ENCODE measurements around the gene HPN.
A peak's percentile ranks its signal among the peaks of the same experiment; 100 is the strongest.
"Not testable (repeated sequence)": the region's sequence is repeated elsewhere in the genome, so short reads cannot be mapped to it uniquely, and the experiment has no call there.

HPN gene

DNA sequence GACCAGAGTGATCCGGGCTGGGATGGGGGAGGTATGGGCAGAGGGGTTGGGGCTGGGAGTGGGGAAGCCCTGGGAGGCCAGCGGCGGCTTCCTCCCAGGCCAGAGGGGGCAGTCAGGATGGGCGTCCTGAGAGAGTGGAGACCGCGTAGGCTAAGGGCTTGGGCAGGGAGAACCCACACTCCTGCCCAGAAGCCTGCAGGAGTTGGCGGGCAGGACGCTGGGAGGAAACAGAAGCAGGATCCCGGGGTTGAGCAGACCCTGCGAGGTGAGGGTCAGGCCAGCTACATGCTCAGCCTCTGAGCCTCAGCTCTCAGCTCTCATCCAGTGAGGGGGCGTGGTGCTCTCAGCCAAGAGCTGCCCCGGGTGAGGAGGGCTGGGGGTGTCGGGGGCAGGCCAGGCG lies 19.1 kb upstream of the HPN start:
- no peaks in the 10 kb centered on the region for H3K4me1 ChIP-seq (ENCODE audit: control insufficient read depth, insufficient read depth, low read length)
- no peaks in the 10 kb centered on the region for H3K9me3 ChIP-seq (ENCODE audit: control insufficient read depth, low read length)
- H3K4me3 ChIP-seq (ENCODE audit: low read length), result no peak overlapping the region
- no peak overlapping the region for H3K9ac ChIP-seq (ENCODE audit: low read length)
- peaks cover 6% of the 10 kb centered on the region for H3K36me3 ChIP-seq (ENCODE audit: control insufficient read depth, insufficient read depth, low read length)
- no peaks in the 10 kb centered on the region for H3K27me3 ChIP-seq (ENCODE audit: control insufficient read depth, insufficient read depth, low read length)

DNA sequence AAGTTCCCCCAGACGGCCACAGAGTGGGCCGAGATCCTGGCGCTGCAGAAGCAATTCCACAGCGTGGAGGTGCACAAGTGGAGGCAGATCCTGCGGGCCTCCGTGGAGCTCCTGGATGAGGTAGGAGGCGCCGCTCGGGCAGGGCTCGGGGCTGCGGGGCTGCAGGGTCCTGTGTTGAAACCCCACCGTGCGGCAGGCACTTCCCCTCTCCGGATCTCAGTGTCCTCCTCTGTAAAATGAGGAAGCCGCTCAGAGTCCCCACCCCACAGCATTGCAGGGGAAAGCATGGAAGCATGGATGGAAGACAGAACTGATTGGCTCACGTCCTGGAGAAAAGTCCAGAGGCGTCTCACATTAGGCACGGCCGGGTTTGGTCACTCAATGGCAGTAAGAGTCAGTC lies 18.1 kb upstream of the HPN start:
- no peak overlapping the region for H3K9ac ChIP-seq (ENCODE audit: low read length)
- no peaks in the 10 kb centered on the region for H3K27me3 ChIP-seq (ENCODE audit: control insufficient read depth, insufficient read depth, low read length)
- H3K4me1 ChIP-seq (ENCODE audit: control insufficient read depth, insufficient read depth, low read length), result no peaks in the 10 kb centered on the region
- no peaks in the 10 kb centered on the region for H3K9me3 ChIP-seq (ENCODE audit: control insufficient read depth, low read length)
- peaks cover 6% of the 10 kb centered on the region for H3K36me3 ChIP-seq (ENCODE audit: control insufficient read depth, insufficient read depth, low read length)
- no peak overlapping the region for H3K4me3 ChIP-seq (ENCODE audit: low read length)

DNA sequence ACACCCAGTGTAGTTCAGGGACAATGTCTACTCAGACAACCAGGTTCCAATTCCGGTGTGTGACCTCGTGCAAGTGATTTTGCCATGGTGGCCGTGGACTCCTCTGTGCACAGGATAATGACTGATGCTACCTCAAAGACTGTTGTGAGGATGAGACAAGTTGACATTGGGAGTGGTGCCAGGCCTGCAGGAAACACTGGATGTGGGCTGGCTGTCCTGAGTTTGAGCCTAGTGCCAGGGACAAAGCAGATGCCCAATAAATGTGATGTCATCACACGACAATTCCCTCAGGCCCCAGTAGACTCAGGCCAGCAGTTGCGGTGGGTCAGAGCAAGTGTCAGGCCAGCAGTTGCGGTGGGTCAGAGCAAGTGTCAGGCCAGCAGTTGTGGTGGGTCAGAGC lies 17.4 kb upstream of the HPN start:
- Histone ChIP-seq H3K4me3 (ENCODE audit: low read length) (no peak overlapping the region), H3K27me3 (ENCODE audit: control insufficient read depth, insufficient read depth, low read length) (no peaks in the 10 kb centered on the region), H3K9ac (ENCODE audit: low read length) (no peak overlapping the region), H3K36me3 (ENCODE audit: control insufficient read depth, insufficient read depth, low read length) (peaks cover 6% of the 10 kb centered on the region), H3K4me1 (ENCODE audit: control insufficient read depth, insufficient read depth, low read length) (no peaks in the 10 kb centered on the region), H3K9me3 (ENCODE audit: control insufficient read depth, low read length) (no peaks in the 10 kb centered on the region)

DNA sequence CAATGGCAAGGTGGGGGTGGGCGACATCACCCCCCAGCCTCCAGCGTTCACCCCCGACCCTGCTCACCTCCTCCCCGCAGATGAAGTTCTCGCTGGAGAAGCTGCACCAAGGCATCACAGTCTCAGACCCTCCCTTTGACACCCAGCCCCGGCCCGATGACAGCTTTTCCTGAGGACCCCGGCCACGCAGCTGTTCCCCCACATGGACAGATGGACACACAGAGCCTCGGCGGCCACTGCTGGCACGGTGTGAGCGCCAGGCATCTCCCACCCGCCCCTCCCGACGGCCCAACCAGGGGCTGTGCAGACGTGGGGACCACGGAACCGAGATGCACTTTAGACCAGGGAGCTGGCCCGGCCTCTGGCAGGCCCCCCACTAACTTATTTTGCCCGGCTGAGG lies 15.6 kb upstream of the HPN start:
- Histone ChIP-seq H3K4me1 (ENCODE audit: control insufficient read depth, insufficient read depth, low read length) (peaks cover 6% of the 10 kb centered on the region), H3K4me3 (ENCODE audit: low read length) (no peak overlapping the region), H3K9me3 (ENCODE audit: control insufficient read depth, low read length) (no peaks in the 10 kb centered on the region), H3K27me3 (ENCODE audit: control insufficient read depth, insufficient read depth, low read length) (peaks cover 4% of the 10 kb centered on the region), H3K36me3 (ENCODE audit: control insufficient read depth, insufficient read depth, low read length) (no peaks in the 10 kb centered on the region), H3K9ac (ENCODE audit: low read length) (no peak overlapping the region)

DNA sequence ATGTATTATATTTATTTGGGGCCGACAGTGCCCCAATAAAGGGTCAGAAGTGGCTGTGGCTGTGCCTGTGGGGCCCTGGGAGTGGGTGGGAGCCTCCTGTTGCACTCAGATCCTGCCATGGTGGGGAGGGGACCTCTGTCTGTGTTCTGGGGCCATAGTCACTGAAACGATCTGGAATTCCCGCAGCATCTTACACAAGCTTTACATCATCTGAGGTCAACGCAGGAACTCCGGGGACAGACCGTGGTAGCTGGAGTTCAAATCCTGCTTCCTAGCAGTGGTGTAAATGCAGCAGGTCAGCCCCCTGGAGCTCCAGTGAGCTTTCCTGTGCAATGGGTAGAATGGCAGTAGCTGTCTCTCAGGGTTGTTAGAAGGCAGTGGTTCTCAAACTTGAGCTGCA lies 15.1 kb upstream of the HPN start:
- H3K36me3 ChIP-seq (ENCODE audit: control insufficient read depth, insufficient read depth, low read length), result no peaks in the 10 kb centered on the region
- no peak overlapping the region for H3K9ac ChIP-seq (ENCODE audit: low read length)
- peaks cover 6% of the 10 kb centered on the region for H3K4me1 ChIP-seq (ENCODE audit: control insufficient read depth, insufficient read depth, low read length)
- H3K27me3 ChIP-seq (ENCODE audit: control insufficient read depth, insufficient read depth, low read length), result peaks cover 9% of the 10 kb centered on the region
- no peaks in the 10 kb centered on the region for H3K9me3 ChIP-seq (ENCODE audit: control insufficient read depth, low read length)
- no peak overlapping the region for H3K4me3 ChIP-seq (ENCODE audit: low read length)

DNA sequence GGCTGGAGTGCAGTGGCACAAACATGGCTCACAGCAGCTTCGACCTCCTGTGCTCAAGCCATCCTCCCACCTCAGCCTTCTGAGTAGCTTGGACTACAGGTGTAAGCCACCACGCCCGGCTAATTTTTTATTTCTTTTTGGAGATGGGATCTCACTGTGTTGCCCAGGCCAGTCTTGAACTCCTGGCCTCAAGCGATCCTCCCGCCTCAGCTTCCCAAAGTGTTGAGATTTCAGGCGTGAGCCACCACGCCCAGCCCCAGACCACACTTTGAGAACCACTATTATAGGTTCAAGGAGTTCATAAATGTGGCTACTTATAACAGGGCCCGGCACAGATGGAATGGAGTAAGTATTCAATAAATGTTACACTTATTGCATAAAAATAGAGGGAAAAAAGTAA lies 14.5 kb upstream of the HPN start:
- Histone ChIP-seq H3K36me3 (ENCODE audit: control insufficient read depth, insufficient read depth, low read length) (no peaks in the 10 kb centered on the region), H3K9ac (ENCODE audit: low read length) (no peak overlapping the region), H3K4me3 (ENCODE audit: low read length) (no peak overlapping the region), H3K9me3 (ENCODE audit: control insufficient read depth, low read length) (no peaks in the 10 kb centered on the region), H3K4me1 (ENCODE audit: control insufficient read depth, insufficient read depth, low read length) (peaks cover 6% of the 10 kb centered on the region), H3K27me3 (ENCODE audit: control insufficient read depth, insufficient read depth, low read length) (peaks cover 15% of the 10 kb centered on the region)

DNA sequence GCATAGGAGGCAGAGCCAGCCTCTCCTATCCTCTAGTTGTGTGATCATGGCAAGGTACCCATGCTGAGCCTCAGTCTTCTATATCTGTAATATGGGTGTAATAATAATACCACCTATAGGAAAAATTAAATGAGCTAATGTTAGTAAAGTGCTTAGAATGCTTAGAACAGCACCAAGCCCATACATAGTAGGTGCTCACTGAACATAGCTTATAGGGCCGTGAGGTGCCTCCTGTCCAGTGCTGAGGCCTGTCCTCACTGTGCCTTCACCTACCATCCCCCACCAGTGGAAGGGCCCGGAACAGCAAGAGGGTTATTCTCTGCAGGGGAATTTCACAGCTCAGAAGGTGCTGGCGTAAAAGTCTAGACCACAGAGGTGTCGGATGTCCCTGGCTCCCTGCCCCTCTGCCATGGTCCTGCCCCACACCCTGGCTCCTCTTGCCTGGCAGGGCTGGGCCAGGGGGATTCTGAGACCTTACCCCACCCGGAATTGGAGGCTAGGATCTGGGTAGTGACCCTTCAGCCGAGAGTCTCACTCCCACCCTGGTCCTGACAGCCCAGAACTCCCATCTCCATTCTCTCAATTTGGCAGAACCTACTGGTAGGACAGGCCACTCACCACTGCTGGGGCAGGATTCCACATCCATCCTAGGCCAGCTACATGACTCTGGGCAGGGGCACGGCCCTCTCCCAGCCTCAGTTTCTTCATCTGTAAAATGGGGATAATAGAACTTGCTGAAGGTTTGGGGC lies 13.5 kb upstream of the HPN start:
- no peaks in the 10 kb centered on the region for H3K9me3 ChIP-seq (ENCODE audit: control insufficient read depth, low read length)
- H3K4me1 ChIP-seq (ENCODE audit: control insufficient read depth, insufficient read depth, low read length), result peaks cover 6% of the 10 kb centered on the region
- no peak overlapping the region for H3K4me3 ChIP-seq (ENCODE audit: low read length)
- H3K27me3 ChIP-seq (ENCODE audit: control insufficient read depth, insufficient read depth, low read length), result peaks cover 21% of the 10 kb centered on the region
- H3K36me3 ChIP-seq (ENCODE audit: control insufficient read depth, insufficient read depth, low read length), result no peaks in the 10 kb centered on the region
- H3K9ac ChIP-seq (ENCODE audit: low read length), result no peak overlapping the region

DNA sequence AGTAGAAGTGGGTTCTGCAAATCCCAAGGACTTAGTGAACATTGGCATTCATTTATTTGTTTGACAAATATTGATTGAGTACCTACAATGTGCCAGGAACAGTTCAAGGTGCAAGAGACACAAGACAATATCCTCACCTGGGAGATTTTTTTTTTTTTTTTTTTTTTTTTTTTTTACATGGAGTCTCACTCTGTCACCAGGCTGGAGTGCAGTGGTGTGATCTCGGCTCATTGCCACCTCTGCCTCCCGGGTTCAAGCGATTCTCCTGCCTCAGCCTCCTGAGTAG lies 13.0 kb upstream of the HPN start:
- H3K9me3 ChIP-seq (ENCODE audit: control insufficient read depth, low read length); H3K36me3 ChIP-seq (ENCODE audit: control insufficient read depth, insufficient read depth, low read length); H3K4me1 ChIP-seq (ENCODE audit: control insufficient read depth, insufficient read depth, low read length); H3K4me3 ChIP-seq (ENCODE audit: low read length); H3K9ac ChIP-seq (ENCODE audit: low read length): not testable (repeated sequence)
- peaks cover 21% of the 10 kb centered on the region for H3K27me3 ChIP-seq (ENCODE audit: control insufficient read depth, insufficient read depth, low read length)

DNA sequence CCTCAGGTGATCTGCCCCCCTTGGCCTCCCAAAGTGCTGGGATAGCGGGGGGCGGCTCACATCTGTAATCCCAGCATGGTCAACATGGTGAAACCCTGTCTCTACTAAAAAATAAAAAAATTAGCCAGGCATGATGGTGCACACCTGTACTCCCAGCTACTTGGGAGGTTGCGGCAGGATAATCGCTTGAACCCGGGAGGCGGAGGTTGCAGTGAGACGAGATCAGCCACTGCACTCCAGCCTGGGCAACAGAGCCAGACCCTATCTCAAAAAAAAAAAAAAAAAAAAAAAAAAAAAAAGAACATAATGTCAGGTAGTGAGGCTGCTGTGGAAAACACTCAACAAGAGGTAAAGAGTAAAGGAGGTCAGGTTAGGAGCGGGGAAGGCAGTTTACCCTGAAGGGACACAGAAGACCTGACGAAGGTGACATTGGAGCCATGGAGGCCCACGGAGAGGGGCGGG lies 12.2 kb upstream of the HPN start:
- not testable (repeated sequence) for H3K9ac ChIP-seq (ENCODE audit: low read length); H3K36me3 ChIP-seq (ENCODE audit: control insufficient read depth, insufficient read depth, low read length); H3K4me3 ChIP-seq (ENCODE audit: low read length); H3K4me1 ChIP-seq (ENCODE audit: control insufficient read depth, insufficient read depth, low read length); H3K9me3 ChIP-seq (ENCODE audit: control insufficient read depth, low read length)
- H3K27me3 ChIP-seq (ENCODE audit: control insufficient read depth, insufficient read depth, low read length), result peaks cover 21% of the 10 kb centered on the region

DNA sequence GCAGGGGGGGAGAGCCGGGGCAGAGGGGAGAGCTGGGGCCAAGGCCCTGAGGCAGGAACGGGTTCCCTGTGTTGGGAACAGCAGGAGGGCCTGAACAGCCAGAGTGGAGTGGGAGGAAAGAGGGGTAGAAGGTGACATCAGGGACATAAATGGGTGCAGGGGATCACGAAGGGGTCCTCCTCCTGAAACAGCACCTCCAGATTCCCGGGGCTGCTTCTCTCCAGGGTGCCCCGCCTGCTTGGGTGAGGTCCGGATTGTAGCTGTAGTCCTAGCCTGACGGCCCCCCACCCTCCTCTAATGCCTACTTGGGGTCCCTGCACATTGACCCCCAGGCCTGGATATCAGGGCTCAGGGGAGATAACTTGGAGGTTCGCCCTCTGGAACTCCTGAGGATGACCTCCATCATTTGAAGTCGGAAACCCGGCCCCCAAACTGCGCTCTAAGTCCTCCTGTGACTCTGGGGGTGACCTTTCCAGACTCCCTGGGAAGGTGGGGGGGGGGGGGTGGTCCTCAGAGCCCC lies 11.7 kb upstream of the HPN start:
- Histone ChIP-seq H3K9ac (ENCODE audit: low read length) (peak overlapping the region; percentile 39), H3K36me3 (ENCODE audit: control insufficient read depth, insufficient read depth, low read length) (no peaks in the 10 kb centered on the region), H3K4me3 (ENCODE audit: low read length) (no peak overlapping the region), H3K9me3 (ENCODE audit: control insufficient read depth, low read length) (no peaks in the 10 kb centered on the region), H3K4me1 (ENCODE audit: control insufficient read depth, insufficient read depth, low read length) (peaks cover 6% of the 10 kb centered on the region), H3K27me3 (ENCODE audit: control insufficient read depth, insufficient read depth, low read length) (peaks cover 21% of the 10 kb centered on the region)

DNA sequence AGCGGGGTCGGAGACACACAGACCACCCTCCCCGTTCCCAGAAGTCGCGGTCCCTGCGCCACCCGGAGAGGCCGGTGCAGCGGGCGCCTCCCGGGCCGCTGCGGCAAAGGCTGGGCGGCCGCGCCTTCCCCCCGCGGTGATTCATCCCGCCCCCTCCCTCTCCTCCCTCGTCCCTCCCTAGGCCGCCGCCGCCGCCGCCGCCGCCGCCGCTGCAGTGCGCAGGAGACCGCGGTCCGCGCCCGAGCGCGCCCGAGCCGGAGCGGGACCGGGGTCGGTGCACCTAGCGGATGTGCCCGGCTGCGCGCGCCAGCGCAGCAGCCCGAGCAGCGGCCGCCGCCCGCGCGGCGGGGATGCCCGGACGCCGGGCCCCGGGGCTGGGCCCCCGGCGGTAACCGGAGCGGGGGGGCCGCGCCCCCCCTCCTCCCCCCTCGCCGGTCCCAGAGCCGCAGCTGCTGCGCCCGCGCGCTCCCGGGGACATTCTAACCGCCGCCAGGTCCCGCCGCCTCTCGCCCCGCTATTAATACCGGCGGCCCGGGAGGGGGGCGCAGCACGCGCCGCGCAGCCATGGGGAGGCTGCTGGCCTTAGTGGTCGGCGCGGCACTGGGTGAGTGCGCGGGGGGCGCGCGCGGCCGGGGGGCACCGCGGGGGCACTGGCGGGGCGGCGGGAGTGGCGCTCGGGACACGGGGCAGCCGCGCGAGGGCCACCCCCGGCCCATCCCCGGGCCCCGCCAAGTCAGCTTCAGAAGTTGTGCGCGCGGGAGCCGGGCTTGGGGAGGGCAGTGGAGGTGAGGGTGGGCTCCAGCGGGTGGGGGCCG lies 11.1 kb upstream of the HPN start, which contains the start of gene SCN1B:
SCN1B (plus strand) TSS at position 214 of the 815 bp plus-strand sequence; CDS start at position 565, 351 bp downstream.
- peaks cover 21% of the 10 kb centered on the region for H3K27me3 ChIP-seq (ENCODE audit: control insufficient read depth, insufficient read depth, low read length)
- no peaks in the 10 kb centered on the region for H3K36me3 ChIP-seq (ENCODE audit: control insufficient read depth, insufficient read depth, low read length)
- H3K4me3 ChIP-seq (ENCODE audit: low read length), result no peak within 1 kb of the TSS
- H3K9ac ChIP-seq (ENCODE audit: low read length), result peak within 1 kb of the TSS; percentile 39
- H3K4me1 ChIP-seq (ENCODE audit: control insufficient read depth, insufficient read depth, low read length), result peaks cover 6% of the 10 kb centered on the region
- no peaks in the 10 kb centered on the region for H3K9me3 ChIP-seq (ENCODE audit: control insufficient read depth, low read length)

DNA sequence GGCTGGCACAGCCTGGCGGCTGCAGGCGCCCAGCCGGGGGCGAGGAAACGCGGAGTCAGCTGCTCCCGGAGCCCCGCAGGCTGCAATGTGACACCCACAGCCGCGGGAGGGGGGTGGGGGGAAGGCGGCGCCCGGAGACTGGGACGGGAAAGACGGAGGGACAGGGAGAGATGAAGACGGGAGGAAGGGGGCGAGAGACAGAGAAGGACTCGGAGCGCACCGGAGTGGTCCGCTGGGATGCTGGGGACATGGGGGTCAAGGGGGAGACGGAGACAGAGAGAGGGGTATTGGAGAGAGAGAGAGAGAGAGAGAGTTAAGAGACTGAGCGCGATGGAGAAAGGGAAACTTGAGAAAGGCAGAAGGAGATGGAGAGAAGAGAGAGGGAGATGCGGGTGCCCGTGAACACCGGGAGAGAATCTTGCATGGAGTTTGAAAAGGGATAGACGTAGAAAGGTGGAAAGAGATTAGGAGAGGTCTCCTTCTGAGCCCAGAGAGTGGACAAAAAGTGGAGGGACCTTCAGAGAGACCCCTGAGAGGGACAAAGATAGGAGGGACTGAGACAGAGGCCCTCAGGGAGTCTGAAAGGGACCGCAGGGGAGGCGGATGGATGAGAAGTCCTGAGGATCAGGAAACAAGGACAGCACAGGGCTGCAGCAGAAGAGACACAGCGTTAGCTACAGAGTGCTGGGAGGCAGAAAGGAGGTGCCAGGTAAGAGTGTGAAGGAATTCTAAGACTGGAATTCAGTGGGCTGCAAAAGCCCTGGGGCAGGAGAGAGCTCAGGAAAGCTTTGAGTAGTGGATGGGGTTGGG lies 10.2 kb upstream of the HPN start:
- no peak overlapping the region for H3K9ac ChIP-seq (ENCODE audit: low read length)
- peaks cover 6% of the 10 kb centered on the region for H3K4me1 ChIP-seq (ENCODE audit: control insufficient read depth, insufficient read depth, low read length)
- no peaks in the 10 kb centered on the region for H3K36me3 ChIP-seq (ENCODE audit: control insufficient read depth, insufficient read depth, low read length)

More for the DNA sequence above, 10.2 kb upstream of the HPN start:
- Histone ChIP-seq H3K9me3 (ENCODE audit: control insufficient read depth, low read length) (no peaks in the 10 kb centered on the region), H3K27me3 (ENCODE audit: control insufficient read depth, insufficient read depth, low read length) (peaks cover 21% of the 10 kb centered on the region), H3K4me3 (ENCODE audit: low read length) (no peak overlapping the region)

Measured in mucosa of stomach (tissue), 1 donor.